ENCODE data around the gene CDT1. TPM values are rescaled to one million over a fixed set of nuclear protein-coding genes. Genes with fewer than 3 reads are reported as not detected.
"Not testable (repeated sequence)": the region's sequence is repeated elsewhere in the genome, so short reads cannot be mapped to it uniquely, and the experiment has no call there.

The CDT1 gene
- total RNA-seq, 4 donors from 2014 or later = 7.9 to 28.1 (median 10.1) TPM

DNA sequence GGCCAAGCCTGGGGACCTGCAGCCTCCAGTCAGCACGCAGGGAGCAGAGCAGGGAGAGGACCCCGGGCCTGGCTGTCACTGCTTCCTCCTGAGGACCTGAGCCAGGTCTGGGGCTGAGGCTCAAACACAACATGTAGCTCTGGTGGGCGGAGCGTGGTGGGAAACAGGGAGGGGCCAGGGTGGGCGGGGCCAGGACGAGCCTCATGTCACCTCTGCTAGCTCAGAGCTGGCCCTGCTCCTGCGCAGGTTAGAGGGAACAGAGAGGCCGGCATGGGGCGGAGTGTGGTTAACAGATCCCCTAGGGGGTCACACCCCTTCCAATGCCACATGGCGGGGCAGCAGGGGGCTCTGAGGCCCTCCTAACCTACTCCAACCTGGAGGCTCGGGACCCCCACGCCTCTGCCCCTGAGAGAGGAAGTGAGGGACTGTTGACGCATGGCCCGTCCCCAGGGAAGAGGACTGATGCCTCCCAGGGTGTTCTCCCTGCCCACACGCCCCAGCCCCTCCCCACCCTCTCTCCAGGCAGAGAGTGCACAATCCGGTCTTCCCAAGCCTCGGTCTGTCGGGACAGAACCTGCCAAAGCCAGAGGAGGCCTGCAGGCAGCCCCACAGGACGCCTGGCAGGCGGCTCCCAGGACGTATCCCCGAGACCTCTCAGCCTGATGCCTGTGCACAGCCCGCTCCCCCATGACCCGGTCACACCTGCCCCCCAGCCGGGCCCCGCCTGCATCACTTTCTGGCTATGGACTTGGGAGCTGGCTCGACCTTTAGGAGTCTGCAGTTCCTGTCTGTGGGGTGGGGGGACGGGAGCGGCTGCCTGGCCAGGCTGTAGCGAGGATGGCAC lies 33.8 kb upstream of the CDT1 start:
- Histone ChIP-seq H3K4me3 (peak overlapping the region in 2 of 4 donors; percentile 37 to 44), H3K27me3 (no peaks in the 10 kb centered on the region), H3K9me3 (no peaks in the 10 kb centered on the region)

DNA sequence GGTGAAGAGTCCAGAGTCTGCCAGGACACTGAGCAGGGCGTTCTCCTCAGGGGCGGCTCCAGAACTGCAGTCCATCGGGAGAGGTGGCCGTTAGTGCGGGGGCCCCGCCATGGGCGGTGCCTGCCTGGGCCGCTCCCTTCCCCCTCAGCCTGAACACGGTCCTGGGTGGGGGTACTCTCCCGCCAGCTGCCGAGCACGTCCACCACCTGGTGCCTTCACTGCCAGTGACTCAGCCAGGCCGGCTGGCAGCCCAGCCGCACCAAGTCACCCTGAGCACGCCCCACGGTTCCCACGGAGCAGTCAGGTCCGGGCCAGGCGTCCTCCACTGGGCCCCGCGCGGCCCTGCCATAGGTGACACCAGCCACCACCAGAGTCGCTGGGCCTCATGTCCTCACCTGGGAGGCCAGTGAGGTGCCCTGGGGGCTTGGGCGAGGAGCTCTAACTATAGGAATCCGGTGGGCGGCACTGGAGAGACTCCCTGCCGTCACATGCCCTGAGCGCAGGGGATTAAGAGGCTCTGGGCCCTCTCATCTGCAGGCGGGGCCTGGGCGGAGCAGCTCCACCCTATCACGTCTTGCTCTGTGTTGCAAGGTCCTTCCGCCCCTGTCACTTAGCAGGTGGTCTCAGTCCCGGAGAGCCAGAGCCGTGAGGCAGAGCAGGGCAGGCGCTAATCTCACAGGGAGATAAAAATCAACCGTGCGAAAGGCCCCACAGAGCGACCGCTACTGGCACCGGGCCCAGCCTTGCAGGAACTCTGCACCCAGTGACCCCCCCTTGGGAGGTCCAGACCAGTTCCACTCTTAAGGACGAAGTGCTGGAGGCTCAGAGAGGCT lies 32.9 kb upstream of the CDT1 start:
- TF ChIP-seq, protein P1, sequence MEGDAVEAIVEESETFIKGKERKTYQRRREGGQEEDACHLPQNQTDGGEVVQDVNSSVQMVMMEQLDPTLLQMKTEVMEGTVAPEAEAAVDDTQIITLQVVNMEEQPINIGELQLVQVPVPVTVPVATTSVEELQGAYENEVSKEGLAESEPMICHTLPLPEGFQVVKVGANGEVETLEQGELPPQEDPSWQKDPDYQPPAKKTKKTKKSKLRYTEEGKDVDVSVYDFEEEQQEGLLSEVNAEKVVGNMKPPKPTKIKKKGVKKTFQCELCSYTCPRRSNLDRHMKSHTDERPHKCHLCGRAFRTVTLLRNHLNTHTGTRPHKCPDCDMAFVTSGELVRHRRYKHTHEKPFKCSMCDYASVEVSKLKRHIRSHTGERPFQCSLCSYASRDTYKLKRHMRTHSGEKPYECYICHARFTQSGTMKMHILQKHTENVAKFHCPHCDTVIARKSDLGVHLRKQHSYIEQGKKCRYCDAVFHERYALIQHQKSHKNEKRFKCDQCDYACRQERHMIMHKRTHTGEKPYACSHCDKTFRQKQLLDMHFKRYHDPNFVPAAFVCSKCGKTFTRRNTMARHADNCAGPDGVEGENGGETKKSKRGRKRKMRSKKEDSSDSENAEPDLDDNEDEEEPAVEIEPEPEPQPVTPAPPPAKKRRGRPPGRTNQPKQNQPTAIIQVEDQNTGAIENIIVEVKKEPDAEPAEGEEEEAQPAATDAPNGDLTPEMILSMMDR (IDR thresholded peaks at IDR 0.05) = no peak
- peak in 1 of 2 donors; percentile 37 for TF ChIP-seq POLR2A (IDR thresholded peaks at IDR 0.05)
- H3K4me3 ChIP-seq = peak overlapping the region in 2 of 4 donors; percentile 37 to 44

More for the DNA sequence above, 33.8 kb upstream of the CDT1 start:
- H3K36me3 ChIP-seq = no peaks in the 10 kb centered on the region
- peak; percentile 56 to 76 (median 67) for DNase-seq
- peak overlapping the region; percentile 15 to 89 (median 70) for H3K27ac ChIP-seq
- no peak for TF ChIP-seq POLR2A (IDR thresholded peaks at IDR 0.05)
- TF ChIP-seq, protein P1 (IDR thresholded peaks at IDR 0.05) = no peak
- H3K4me1 ChIP-seq = peaks cover 9 to 78% (median 17%) of the 10 kb centered on the region in 4 donors

DNA sequence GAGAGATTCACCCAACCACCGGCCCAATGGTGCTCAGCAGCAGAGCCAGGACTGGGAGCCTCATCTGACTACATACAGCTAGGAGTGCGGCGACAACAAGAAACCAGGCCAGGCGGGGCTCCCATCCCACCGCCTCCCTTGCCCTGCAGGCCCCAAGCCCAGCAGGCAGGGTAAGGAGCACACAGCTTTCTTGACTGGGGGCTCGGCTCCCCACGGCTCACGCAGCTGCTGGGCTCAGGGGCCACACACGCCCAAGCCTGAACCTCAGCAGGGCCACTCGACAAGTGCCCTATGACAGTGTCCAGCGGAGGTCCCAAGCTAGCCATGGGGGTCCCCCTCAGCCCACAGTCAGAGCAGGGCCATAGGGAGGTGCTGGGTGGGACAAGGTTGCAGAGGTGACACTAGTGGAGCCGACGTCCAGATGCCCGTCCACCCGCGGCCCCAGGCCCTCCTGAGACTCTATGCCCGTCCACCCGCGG lies 32.3 kb upstream of the CDT1 start:
- TF ChIP-seq, protein P1 (IDR thresholded peaks at IDR 0.05) = no peak
- TF ChIP-seq POLR2A (IDR thresholded peaks at IDR 0.05) = no peak
- peak overlapping the region in 1 of 4 donors; percentile 44 for H3K4me3 ChIP-seq
- peak overlapping the region; percentile 15 to 89 (median 70) for H3K27ac ChIP-seq
- H3K27me3 ChIP-seq = no peaks in the 10 kb centered on the region
- no peaks in the 10 kb centered on the region for H3K36me3 ChIP-seq
- H3K9me3 ChIP-seq = no peaks in the 10 kb centered on the region
- DNase-seq = no peak
- peaks cover 9 to 79% (median 17%) of the 10 kb centered on the region in 4 donors for H3K4me1 ChIP-seq

More for the DNA sequence above, 32.9 kb upstream of the CDT1 start:
- no peaks in the 10 kb centered on the region for H3K9me3 ChIP-seq
- H3K27me3 ChIP-seq = no peaks in the 10 kb centered on the region
- H3K27ac ChIP-seq = peak overlapping the region; percentile 15 to 89 (median 70)
- peak; percentile 25 to 88 (median 82) for DNase-seq
- no peaks in the 10 kb centered on the region for H3K36me3 ChIP-seq
- H3K4me1 ChIP-seq = peaks cover 9 to 78% (median 17%) of the 10 kb centered on the region in 4 donors

DNA sequence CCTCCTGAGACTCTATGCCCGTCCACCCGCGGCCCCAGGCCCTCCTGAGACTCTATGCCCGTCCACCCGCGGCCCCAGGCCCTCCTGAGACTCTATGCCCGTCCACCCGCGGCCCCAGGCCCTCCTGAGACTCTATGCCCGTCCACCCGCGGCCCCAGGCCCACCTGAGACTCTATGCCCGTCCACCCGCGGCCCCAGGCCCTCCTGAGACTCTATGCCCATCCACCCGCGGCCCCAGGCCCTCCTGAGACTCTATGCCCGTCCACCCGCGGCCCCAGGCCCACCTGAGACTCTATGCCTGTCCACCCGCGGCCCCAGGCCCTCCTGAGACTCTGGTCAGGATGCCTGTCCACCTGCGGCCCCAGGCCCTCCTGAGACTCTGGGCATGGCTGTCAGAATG lies 31.8 kb upstream of the CDT1 start:
- not testable (repeated sequence) for H3K36me3 ChIP-seq, DNase-seq, H3K9me3 ChIP-seq, H3K27me3 ChIP-seq, H3K4me3 ChIP-seq
- peaks cover 9 to 84% (median 17%) of the 10 kb centered on the region in 4 donors for H3K4me1 ChIP-seq
- peak overlapping the region in 2 of 4 donors; percentile 87 to 89 for H3K27ac ChIP-seq

DNA sequence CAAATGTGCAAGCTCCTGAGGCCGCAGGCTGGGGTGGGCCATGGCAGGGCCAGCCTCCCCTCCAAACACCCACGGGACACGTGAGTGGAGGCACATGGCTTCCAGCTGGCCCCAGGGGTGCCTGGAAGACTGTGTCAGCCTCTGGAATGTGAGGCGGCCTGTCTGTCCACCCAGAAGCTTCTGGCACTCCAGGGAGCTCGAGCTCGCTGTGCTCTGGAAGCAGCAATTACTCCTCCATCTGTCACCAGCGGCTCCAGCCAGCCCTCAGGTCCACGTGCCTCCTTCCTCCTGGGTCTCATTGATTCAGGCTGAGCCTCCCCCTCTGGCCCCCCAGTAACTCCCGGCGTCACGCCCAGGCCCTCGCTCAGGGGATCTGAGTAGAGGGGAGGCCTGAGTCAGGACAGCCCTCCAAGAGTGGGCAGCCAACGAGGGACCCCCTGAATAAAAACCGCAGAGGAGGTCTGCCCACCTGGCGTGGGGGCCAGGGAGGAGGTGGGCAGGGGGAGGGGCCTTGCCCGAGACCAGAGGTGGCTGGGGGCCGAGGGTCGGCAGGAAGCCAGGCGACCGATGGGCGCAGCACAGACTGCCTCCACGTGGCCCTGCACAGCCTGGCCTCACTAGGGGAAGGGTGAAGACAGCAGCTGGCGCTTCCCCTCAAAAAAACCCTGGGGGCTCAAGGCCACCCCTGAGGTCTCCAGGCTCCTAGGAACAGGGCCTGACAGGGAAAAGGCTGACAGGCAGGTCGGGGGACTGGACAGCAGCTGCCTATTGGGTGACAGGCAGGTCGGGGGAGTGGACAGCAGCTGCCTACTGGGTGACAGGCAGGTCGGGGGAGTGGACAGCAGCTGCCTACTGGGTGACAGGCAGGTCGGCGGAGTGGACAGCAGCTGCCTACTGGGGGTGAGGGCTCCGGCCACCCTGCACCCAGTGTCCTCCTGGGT lies 30.4 kb upstream of the CDT1 start:
- H3K27me3 ChIP-seq = no peaks in the 10 kb centered on the region
- DNase-seq = no peak

More for the DNA sequence above, 30.4 kb upstream of the CDT1 start:
- Histone ChIP-seq H3K36me3 (no peaks in the 10 kb centered on the region), H3K27ac (peak overlapping the region in 3 of 4 donors; percentile 11 to 79 (median 46)), H3K4me1 (peaks cover 9 to 73% (median 14%) of the 10 kb centered on the region in 4 donors), H3K9me3 (no peaks in the 10 kb centered on the region), H3K4me3 (no peak overlapping the region)
- TF ChIP-seq, protein P1 (IDR thresholded peaks at IDR 0.05) = no peak
- no peak for TF ChIP-seq POLR2A (IDR thresholded peaks at IDR 0.05)

All from Peyer's patch (tissue), 4 donors.